Activated CD4-positive, alpha-beta memory T cell treated with anti-CD3 and anti-CD28 coated beads for 36 hours (primary cell): ENCODE results near the gene DNMT3A. TPM values are rescaled to one million over a fixed set of nuclear protein-coding genes. Genes with fewer than 3 reads are reported as not detected.

Source experiments
- CTCF ChIA-PET: fragments of 350-600 bp; sonication (Branson Sonifier 250); formaldehyde crosslinking; loops from one replicate; lab custom pipeline; 2021; ENCODE audit warnings: antibody characterized with exemption, inconsistent platforms; lab: Charles Lee
- POLR2A ChIA-PET: fragments of 350-600 bp; sonication (Branson Sonifier 250); formaldehyde crosslinking; loops from one replicate; lab custom pipeline; 2021; ENCODE audit warnings: antibody characterized with exemption; lab: Charles Lee
- DNase-seq: peaks from one replicate; pipeline ENCODE4 v3.0.0-alpha.2; 2020
- H3K27ac Mint-ChIP-seq: one replicate; pipeline ENCODE4 v1.8.0; 2021; ENCODE audit warnings: mixed read lengths
- H3K27me3 Mint-ChIP-seq: one replicate; pipeline ENCODE4 v1.8.0; 2021; ENCODE audit warnings: mixed read lengths
- H3K36me3 Mint-ChIP-seq: one replicate; pipeline ENCODE4 v1.8.0; 2021; ENCODE audit warnings: mixed read lengths
- H3K4me1 Mint-ChIP-seq: one replicate; pipeline ENCODE4 v1.8.0; 2021; ENCODE audit warnings: low read depth, mixed read lengths
- H3K4me3 Mint-ChIP-seq: one replicate; pipeline ENCODE4 v1.8.0; 2021; ENCODE audit warnings: mild to moderate bottlenecking, mixed read lengths
- H3K9me3 Mint-ChIP-seq: one replicate; pipeline ENCODE4 v1.8.0; 2021; ENCODE audit warnings: mixed read lengths
- intact Hi-C: fragments of 100-400 bp; cut with micrococcal nuclease; formaldehyde crosslinking; loops from one replicate; pipeline ENCODE4 v1.15.1; 2023
- total RNA-seq, 2 experiments: library from RNA; stranded (reverse); gene quantifications; one replicate each; pipeline ENCODE4 v1.2.3, GENCODE V29; 2021

DNMT3A gene
- total RNA-seq, 2 experiments from 2014 or later = 52.0 to 52.5 TPM

DNA sequence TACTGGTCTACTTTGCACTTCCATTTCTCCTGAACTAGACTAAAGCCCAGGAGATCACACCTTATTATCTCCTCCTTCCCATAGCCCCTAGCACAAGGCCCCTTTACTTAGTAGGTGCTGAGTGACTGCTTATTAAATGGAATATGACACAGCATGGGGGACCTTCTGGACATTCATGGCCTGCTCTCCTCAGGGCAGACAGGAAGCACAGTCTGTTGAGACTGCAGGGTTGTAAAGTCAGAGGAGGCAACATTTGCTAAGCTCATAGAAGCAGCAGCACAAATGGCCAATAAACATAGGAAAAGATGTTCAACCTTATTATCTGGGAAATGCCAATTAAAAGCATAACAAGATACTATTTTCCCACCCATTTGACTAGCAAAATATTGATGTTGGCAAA lies 75.3 kb downstream of the DNMT3A start:
- Mint-ChIP-seq H3K27ac (peak overlapping the region; percentile 3), H3K27me3 (no peaks in the 10 kb centered on the region), H3K4me1 (peaks cover 22% of the 10 kb centered on the region), H3K4me3 (no peak overlapping the region), H3K36me3 (peaks cover 33% of the 10 kb centered on the region), H3K9me3 (no peaks in the 10 kb centered on the region)
- intact Hi-C loops = no loop called here
- POLR2A ChIA-PET = interaction anchor here (0.5 kb wide), 1 partner anchor 337 kb away, joined by 3 read pairs; no protein-coding TSS in a partner anchor
- CTCF ChIA-PET = interaction anchor here (1.0 kb wide), 1 partner anchor 37 kb away, joined by 4 read pairs; no protein-coding TSS in a partner anchor
- no peak for DNase-seq

DNA sequence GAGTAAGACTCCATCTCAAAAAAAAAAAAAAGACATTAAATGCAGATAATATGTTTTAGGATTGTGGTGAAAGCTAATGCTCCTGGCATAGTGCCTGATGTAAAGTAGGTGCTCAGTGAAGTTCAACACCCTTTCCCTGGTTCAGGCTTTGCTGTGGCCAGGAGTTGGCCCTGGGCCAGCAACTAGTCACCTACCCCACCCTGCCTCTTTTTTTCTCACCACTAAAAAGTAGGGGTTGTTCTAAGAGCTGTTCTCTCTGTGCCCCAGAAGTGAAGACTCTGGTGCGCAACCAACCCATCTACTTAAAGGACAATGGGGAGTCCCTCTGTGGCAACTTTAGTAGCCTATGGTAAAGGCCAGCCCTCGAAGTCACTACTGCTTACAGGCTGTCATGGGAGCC lies 75.9 kb downstream of the DNMT3A start:
- intact Hi-C loops = no loop called here
- H3K36me3 Mint-ChIP-seq = peaks cover 33% of the 10 kb centered on the region
- H3K4me3 Mint-ChIP-seq = no peak overlapping the region
- no peaks in the 10 kb centered on the region for H3K9me3 Mint-ChIP-seq
- no peak overlapping the region for H3K27ac Mint-ChIP-seq
- peaks cover 22% of the 10 kb centered on the region for H3K4me1 Mint-ChIP-seq
- DNase-seq = no peak
- no peaks in the 10 kb centered on the region for H3K27me3 Mint-ChIP-seq
- ChIA-PET POLR2A (interaction anchor here (0.5 kb wide), 1 partner anchor 336 kb away, joined by 3 read pairs; no protein-coding TSS in a partner anchor), CTCF (interaction anchor here (0.6 to 1.0 kb wide), 2 partner anchors 37 to 343 kb away, joined by 3 to 4 read pairs; no protein-coding TSS in a partner anchor)

DNA sequence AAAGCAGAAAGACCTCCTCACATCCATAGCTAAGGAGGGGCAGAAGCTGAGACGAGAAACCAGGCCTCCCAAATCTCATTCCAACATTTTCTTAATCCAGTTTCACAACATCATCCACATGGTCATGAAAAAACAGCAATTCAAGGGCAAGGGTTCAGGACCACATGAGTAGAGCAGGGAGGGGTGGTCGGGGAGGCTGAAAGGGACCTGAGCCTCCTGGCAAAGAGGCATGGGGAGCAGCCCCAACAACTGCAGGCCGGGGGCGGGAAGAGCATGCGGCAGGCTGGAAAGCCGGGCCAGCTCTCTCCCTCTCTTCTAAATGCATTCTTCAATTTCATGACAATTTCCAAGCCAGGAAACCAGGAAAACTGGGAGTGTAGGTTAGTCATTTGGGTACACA lies 76.7 kb downstream of the DNMT3A start:
- no peak for DNase-seq
- ChIA-PET CTCF (no interaction called here), POLR2A (no interaction called here)
- intact Hi-C loops = no loop called here
- no peak overlapping the region for H3K4me3 Mint-ChIP-seq
- no peaks in the 10 kb centered on the region for H3K27me3 Mint-ChIP-seq
- no peaks in the 10 kb centered on the region for H3K9me3 Mint-ChIP-seq
- peaks cover 31% of the 10 kb centered on the region for H3K36me3 Mint-ChIP-seq
- H3K4me1 Mint-ChIP-seq = peaks cover 18% of the 10 kb centered on the region
- no peak overlapping the region for H3K27ac Mint-ChIP-seq

DNA sequence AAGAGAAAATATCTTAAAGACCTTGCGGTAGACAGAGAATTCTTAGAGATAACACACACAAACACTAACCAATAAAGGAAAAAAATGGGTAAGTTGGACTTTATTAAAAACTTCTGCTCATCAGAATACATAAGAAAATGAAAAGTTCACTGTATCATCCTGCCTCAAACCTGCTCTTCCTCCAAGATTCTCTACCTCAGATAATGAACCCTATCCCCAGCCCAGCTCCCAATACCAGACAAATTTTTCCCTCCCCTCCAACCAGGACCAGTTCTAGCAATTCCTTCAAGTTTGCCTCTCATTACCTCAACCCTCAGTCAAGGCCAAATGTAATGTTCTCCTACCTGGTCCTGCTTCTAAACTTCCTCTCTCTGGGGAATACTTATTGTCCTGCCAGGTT lies 79.4 kb downstream of the DNMT3A start:
- no peak for DNase-seq
- CTCF ChIA-PET = interaction anchor here (0.6 kb wide), 1 partner anchor 853 kb away, joined by 3 read pairs; no protein-coding TSS in a partner anchor
- H3K4me3 Mint-ChIP-seq = no peak overlapping the region
- H3K4me1 Mint-ChIP-seq = peaks cover 12% of the 10 kb centered on the region
- H3K9me3 Mint-ChIP-seq = no peaks in the 10 kb centered on the region
- no peaks in the 10 kb centered on the region for H3K27me3 Mint-ChIP-seq
- POLR2A ChIA-PET = no interaction called here
- peaks cover 17% of the 10 kb centered on the region for H3K36me3 Mint-ChIP-seq
- intact Hi-C loops = no loop called here
- no peak overlapping the region for H3K27ac Mint-ChIP-seq

DNA sequence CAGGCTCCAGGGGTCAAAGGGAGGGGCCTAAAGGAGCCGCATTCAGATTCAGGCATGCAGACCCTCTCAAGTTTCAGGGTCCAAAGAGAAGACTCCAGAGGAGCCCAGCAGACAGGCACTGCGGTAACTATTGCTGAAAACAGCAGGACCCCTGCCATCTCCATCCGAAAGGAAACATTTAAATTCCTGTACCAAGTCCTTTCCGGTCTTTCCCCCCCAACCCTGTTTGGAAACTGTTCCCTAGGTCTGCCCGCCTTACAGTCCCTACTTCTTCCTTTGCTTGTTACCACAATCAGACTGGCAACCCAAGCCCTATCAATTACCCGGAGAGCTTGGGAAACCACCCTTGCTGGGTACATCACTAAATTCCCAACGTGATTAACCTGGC lies 82.0 kb downstream of the DNMT3A start:
- H3K36me3 Mint-ChIP-seq = peaks cover 24% of the 10 kb centered on the region
- H3K27ac Mint-ChIP-seq = no peak overlapping the region
- no peak overlapping the region for H3K4me3 Mint-ChIP-seq
- no peak for DNase-seq
- POLR2A ChIA-PET = interaction anchor here (0.7 kb wide), 1 partner anchor 36 kb away, joined by 3 read pairs; no protein-coding TSS in a partner anchor
- intact Hi-C loops = no loop called here
- H3K9me3 Mint-ChIP-seq = no peaks in the 10 kb centered on the region
- CTCF ChIA-PET = no interaction called here
- H3K4me1 Mint-ChIP-seq = no peaks in the 10 kb centered on the region
- no peaks in the 10 kb centered on the region for H3K27me3 Mint-ChIP-seq

DNA sequence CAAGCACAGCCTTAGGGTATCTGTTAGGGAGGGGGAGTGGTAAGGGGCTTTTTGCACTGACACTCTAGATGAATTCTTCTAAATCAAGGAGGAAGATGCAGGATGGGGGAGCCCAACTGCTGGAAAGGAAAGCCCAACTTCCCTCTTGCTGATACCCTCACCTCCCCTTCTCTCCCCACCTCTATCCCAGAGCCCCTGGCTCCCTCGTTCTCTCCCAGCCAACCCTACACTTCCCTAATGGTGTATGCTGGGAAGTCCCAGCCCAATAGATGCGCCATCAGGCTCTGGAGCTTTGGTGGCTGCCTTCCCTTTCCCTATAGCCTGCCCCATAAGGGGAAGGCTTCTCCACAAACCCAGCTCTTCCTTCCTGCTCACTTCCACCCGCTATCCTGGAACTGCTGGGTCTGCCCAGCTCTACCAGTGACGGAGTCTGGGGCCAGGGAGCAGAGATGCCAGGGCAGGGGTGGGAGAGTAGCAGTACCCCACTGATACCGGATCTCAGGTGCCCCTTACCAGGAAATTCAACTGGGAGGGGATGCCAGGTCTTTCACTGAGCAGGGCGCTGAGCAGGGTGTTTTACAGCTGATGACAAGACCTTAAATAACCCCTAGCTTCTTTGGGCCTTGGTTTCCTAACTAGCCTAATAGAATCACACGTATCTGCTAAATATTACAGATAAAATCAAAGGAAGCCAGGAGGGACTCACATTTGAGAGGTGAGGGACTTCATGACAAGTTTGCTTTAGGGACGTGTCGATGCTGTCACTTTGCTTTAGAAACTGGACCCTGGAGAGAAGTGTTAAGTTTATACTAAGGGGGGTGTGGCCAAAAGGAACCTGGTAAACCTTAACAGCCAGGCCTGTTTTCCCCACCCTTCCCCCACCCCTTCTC lies 82.6 kb downstream of the DNMT3A start:
- Mint-ChIP-seq H3K36me3 (peaks cover 30% of the 10 kb centered on the region), H3K4me1 (no peaks in the 10 kb centered on the region), H3K27ac (no peak overlapping the region), H3K4me3 (no peak overlapping the region), H3K27me3 (no peaks in the 10 kb centered on the region), H3K9me3 (no peaks in the 10 kb centered on the region)
- POLR2A ChIA-PET = no interaction called here
- DNase-seq = no peak
- intact Hi-C loops = no loop called here
- CTCF ChIA-PET = no interaction called here

DNA sequence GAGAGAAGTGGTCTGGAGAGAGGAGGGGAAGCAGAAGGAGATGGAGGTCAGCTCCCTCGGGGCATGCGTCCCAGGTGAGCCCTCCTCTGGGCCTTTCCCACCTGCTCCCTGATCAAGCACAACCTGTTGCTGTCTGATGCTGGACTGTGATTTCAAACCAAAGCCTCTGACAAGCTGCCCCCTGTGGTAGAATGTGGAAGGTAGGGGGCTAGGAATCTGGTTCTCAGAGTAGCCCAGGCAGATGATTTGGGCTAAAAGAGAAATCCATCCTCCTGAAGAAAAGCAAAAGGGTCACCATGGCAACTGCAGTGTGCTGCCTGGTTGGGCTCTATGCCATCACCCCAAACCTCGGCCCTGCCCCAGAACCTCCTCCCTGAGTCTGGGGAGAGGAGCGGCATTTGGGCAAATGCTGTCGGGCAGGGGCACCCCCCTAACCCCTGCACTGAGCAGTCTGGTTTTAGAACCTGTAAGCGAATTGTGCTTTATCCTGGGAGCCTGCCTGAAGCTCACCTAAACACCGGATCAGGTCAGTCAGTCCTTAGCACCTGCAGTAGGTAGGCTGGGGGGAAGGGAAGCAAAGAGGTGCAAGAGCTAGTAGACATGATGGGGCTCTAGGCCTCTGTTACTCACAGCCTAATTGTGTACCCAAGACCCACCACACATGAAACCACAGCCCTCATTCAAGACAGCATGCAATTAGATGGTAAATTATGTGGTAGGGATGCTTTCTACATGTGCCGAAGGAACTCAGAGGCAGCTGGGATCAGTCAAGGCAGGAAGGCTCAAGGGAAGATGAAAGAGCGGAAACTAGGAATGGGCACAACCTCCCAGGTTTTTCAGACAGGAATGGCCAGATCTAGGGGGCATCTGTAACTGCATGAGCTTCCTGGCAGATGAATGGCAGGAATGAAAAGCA lies 83.5 kb downstream of the DNMT3A start:
- ChIA-PET POLR2A (no interaction called here), CTCF (no interaction called here)
- no peak overlapping the region for H3K27ac Mint-ChIP-seq
- H3K4me3 Mint-ChIP-seq = no peak overlapping the region
- H3K4me1 Mint-ChIP-seq = peaks cover 1% of the 10 kb centered on the region
- no peaks in the 10 kb centered on the region for H3K27me3 Mint-ChIP-seq
- peaks cover 34% of the 10 kb centered on the region for H3K36me3 Mint-ChIP-seq
- no peaks in the 10 kb centered on the region for H3K9me3 Mint-ChIP-seq
- intact Hi-C loops = no loop called here
- no peak for DNase-seq

DNA sequence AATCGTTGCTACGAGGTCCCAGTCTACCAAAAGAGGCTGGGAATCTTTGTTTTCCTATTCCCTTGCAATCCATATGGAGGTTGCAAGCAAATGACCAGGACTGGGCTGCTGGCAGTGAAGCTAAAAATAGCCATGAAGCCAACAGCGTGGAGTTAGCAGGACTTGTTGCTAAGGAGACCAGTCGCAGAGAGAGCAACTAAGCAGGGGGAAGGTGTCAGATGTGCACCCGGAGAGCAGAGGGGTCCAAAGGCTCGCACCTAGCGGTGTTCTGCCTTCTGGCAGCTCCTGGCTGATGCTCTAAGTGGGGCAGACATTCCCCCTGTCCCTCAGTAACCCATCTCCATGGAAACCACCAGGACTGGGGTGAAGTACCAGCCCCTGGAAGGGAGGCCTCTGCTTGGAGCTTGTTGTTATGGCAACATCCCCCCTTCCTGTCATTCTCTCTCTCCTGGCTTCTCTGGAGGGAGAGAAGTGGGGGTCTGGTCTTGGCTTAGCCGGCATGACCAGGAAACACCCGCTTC lies 84.6 kb downstream of the DNMT3A start:
- intact Hi-C loops = no loop called here
- Mint-ChIP-seq H3K9me3 (no peaks in the 10 kb centered on the region), H3K27ac (no peak overlapping the region), H3K36me3 (peaks cover 35% of the 10 kb centered on the region), H3K4me1 (peaks cover 7% of the 10 kb centered on the region), H3K27me3 (no peaks in the 10 kb centered on the region), H3K4me3 (no peak overlapping the region)
- CTCF ChIA-PET = no interaction called here
- DNase-seq = no peak
- POLR2A ChIA-PET = no interaction called here

DNA sequence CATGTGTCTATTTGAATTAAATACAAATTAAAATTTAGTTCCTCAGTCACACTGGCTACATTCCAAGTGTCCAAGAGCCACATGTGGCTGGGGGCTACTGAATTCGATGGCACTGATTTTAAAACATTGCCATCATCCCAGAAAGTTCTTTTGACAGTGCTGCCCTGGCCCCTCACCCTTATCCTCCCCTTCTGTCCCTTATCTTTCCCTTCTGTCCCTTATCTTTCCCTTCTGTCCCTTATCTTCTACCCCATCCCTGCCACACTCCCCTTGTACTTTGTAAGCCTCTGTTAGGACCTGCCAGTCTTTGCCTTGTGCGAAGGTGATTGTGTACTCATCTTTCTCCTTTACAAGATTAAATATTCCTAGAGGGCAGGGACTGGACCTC lies 85.2 kb downstream of the DNMT3A start:
- Mint-ChIP-seq H3K9me3 (no peaks in the 10 kb centered on the region), H3K27ac (peak overlapping the region; percentile 29), H3K27me3 (no peaks in the 10 kb centered on the region), H3K4me3 (no peak overlapping the region), H3K4me1 (peaks cover 9% of the 10 kb centered on the region), H3K36me3 (peaks cover 32% of the 10 kb centered on the region)
- no peak for DNase-seq
- ChIA-PET POLR2A (no interaction called here), CTCF (no interaction called here)
- intact Hi-C loops = no loop called here

DNA sequence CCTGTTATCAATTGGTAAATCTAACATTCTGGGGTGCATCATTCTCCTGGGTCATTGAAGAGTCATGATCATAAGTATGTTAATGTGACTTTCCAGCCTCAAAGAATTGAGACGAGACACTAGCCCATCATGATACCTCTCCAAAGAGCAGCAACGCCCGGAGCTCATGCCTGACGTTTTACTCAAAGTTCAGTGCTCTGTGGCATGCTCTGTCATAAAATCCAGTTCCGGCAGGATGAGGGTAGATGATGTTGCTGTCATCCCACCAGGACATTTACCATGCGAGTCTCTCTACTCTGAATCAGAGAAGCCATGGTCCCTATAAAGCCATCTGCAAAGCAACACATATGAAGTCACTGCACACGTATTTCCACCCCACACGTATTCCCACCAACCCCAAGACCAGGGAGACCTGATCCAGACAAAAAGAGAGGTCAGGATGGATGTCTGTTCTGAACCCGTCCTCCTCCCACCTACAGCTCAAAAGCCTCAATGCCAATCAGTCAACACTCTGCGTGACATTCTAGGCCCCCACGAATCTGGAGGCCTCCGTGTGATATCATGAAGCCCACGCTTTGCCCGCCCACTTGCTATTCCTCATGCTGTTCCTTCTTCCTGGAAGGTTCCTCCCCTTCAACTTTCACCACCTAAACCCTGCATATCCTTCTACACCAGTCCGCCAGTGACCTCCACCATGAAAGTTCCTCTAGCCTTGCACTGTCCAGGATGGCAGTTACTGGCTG lies 85.8 kb downstream of the DNMT3A start:
- H3K36me3 Mint-ChIP-seq = peaks cover 32% of the 10 kb centered on the region
- no peaks in the 10 kb centered on the region for H3K9me3 Mint-ChIP-seq
- no peak overlapping the region for H3K27ac Mint-ChIP-seq
- POLR2A ChIA-PET = no interaction called here
- CTCF ChIA-PET = no interaction called here
- no peaks in the 10 kb centered on the region for H3K27me3 Mint-ChIP-seq
- intact Hi-C loops = no loop called here
- no peak overlapping the region for H3K4me3 Mint-ChIP-seq
- peaks cover 13% of the 10 kb centered on the region for H3K4me1 Mint-ChIP-seq
- DNase-seq = no peak

DNA sequence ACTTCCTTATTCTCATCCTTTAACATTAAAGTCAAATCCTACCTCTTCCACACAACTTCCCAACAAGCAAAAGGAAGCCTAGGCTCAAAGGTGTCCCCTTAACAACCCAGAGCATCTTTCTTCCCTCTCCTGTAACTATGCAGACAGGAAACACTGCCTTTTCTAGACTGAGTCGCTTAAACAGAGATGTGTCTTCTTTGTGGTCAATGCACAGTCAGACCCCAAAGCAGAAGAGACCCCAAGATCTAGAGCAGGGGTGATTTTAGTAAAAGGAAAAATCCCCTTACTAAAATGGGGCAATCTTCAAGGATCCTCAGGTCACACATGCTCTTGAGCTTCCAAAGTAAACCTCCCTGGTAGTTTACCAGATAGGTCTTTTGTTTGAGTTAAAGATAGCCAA lies 86.8 kb downstream of the DNMT3A start:
- Mint-ChIP-seq H3K27ac (no peak overlapping the region), H3K4me3 (no peak overlapping the region), H3K4me1 (peaks cover 19% of the 10 kb centered on the region), H3K36me3 (peaks cover 28% of the 10 kb centered on the region), H3K9me3 (no peaks in the 10 kb centered on the region), H3K27me3 (no peaks in the 10 kb centered on the region)
- DNase-seq = no peak
- ChIA-PET CTCF (no interaction called here), POLR2A (no interaction called here)
- intact Hi-C loops = no loop called here
